Endothelial cell (in vitro differentiated cells): ENCODE results near the gene CCDC116. TPM values are rescaled to one million over a fixed set of nuclear protein-coding genes. Genes with fewer than 3 reads are reported as not detected.

Experiments used
- DNase-seq: peaks from one replicate; pipeline ENCODE4 v3.0.0; 2021; ENCODE audit warnings: low spot score
- H3K27ac Mint-ChIP-seq: one replicate; pipeline ENCODE4 v1.8.0; 2021; ENCODE audit warnings: mixed read lengths, inconsistent platforms; ENCODE audit not compliant: unreplicated experiment
- H3K27me3 Mint-ChIP-seq: one replicate; pipeline ENCODE4 v1.8.0; 2021; ENCODE audit warnings: mild to moderate bottlenecking, moderate library complexity, mixed read lengths, inconsistent platforms; ENCODE audit not compliant: unreplicated experiment
- H3K36me3 Mint-ChIP-seq: one replicate; pipeline ENCODE4 v1.8.0; 2021; ENCODE audit warnings: mild to moderate bottlenecking, low read depth, mixed read lengths, inconsistent platforms; ENCODE audit not compliant: unreplicated experiment
- H3K4me1 Mint-ChIP-seq: one replicate; pipeline ENCODE4 v1.8.0; 2021; ENCODE audit warnings: mild to moderate bottlenecking, mixed read lengths, inconsistent platforms; ENCODE audit not compliant: unreplicated experiment
- H3K4me3 Mint-ChIP-seq: one replicate; pipeline ENCODE4 v1.8.0; 2021; ENCODE audit warnings: mild to moderate bottlenecking, mixed read lengths, inconsistent platforms; ENCODE audit not compliant: unreplicated experiment
- H3K9me3 Mint-ChIP-seq: one replicate; pipeline ENCODE4 v1.8.0; 2021; ENCODE audit warnings: mixed read lengths, inconsistent platforms; ENCODE audit not compliant: unreplicated experiment
- total RNA-seq: library from RNA; stranded (reverse); fragmentation: NEBNext Ultra II Directional; extraction: Animal tissue kit (Norgen Biotek cat#: 25700); gene quantifications from one replicate; pipeline ENCODE4 v1.2.1, GENCODE V29; 2021; ENCODE audit not compliant: unreplicated experiment
- TF ChIP-seq, protein P1 (sequence below): fragments of 200-600 bp; sonication (generic); IDR thresholded peaks from one replicate; pipeline ENCODE4 v1.5.0; 2021; ENCODE audit warnings: antibody characterized with exemption; ENCODE audit not compliant: unreplicated experiment

The CCDC116 gene
- total RNA-seq, 1 donor from 2014 or later: 0.36 TPM

- TF ChIP-seq, protein P1, sequence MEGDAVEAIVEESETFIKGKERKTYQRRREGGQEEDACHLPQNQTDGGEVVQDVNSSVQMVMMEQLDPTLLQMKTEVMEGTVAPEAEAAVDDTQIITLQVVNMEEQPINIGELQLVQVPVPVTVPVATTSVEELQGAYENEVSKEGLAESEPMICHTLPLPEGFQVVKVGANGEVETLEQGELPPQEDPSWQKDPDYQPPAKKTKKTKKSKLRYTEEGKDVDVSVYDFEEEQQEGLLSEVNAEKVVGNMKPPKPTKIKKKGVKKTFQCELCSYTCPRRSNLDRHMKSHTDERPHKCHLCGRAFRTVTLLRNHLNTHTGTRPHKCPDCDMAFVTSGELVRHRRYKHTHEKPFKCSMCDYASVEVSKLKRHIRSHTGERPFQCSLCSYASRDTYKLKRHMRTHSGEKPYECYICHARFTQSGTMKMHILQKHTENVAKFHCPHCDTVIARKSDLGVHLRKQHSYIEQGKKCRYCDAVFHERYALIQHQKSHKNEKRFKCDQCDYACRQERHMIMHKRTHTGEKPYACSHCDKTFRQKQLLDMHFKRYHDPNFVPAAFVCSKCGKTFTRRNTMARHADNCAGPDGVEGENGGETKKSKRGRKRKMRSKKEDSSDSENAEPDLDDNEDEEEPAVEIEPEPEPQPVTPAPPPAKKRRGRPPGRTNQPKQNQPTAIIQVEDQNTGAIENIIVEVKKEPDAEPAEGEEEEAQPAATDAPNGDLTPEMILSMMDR: no peak
- Mint-ChIP-seq H3K36me3 (peaks cover 6% of the 10 kb centered on the region), H3K9me3 (no peaks in the 10 kb centered on the region), H3K4me1 (peaks cover 19% of the 10 kb centered on the region), H3K27me3 (peaks cover 10% of the 10 kb centered on the region), H3K27ac (no peak overlapping the region), H3K4me3 (peak overlapping the region; percentile 89)
- no peak for DNase-seq
These were observed 8.2 kb downstream of the CCDC116 start for GRCh38 chr22:21640810-21641209.

DNA sequence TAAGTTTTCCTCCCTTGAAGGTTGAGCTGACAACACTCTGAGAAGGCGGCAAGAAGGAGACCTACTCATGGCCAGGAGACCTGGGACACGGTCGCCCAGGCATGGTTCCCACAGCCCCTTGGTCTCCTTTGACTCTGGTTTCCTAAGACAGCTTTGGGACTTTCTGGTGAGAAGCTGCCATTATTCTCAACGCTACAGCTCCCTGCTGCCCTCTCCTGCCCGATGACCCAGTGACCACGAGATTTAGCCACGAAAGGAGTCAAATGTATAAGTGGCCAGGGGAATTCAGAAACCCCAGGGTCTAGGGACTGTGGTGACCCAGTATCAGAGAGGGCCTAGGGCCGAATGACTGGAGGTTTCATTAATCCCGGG is 8.8 kb downstream of the CCDC116 start:
- Mint-ChIP-seq H3K36me3 (peaks cover 7% of the 10 kb centered on the region), H3K27ac (peak overlapping the region; percentile 61), H3K27me3 (peaks cover 10% of the 10 kb centered on the region), H3K4me3 (peak overlapping the region; percentile 89), H3K9me3 (no peaks in the 10 kb centered on the region), H3K4me1 (peaks cover 19% of the 10 kb centered on the region)
- TF ChIP-seq, protein P1: no peak
- DNase-seq: peak; percentile 59

GRCh38 chr22:21641789-21642583 is 9.4 kb downstream of the CCDC116 start, which contains the start of gene SDF2L1:
TSS of gene SDF2L1 (plus strand) at chr22:21642302. CDS start at chr22:21642337, 35 bp downstream.
- Mint-ChIP-seq H3K4me1 (peaks cover 22% of the 10 kb centered on the region), H3K4me3 (peak within 1 kb of the TSS; percentile 89), H3K9me3 (no peaks in the 10 kb centered on the region), H3K27ac (peak within 1 kb of the TSS; percentile 61), H3K27me3 (peaks cover 12% of the 10 kb centered on the region), H3K36me3 (peaks cover 10% of the 10 kb centered on the region)
- TF ChIP-seq, protein P1: no peak
- DNase-seq: peak; percentile 98

GRCh38 chr22:21642584-21643448 is 10.3 kb downstream of the CCDC116 start:
- Mint-ChIP-seq H3K36me3 (peaks cover 10% of the 10 kb centered on the region), H3K27ac (no peak overlapping the region), H3K27me3 (peaks cover 12% of the 10 kb centered on the region), H3K4me1 (peaks cover 22% of the 10 kb centered on the region), H3K4me3 (peak overlapping the region; percentile 89), H3K9me3 (no peaks in the 10 kb centered on the region)
- DNase-seq: peak; percentile 75
- TF ChIP-seq, protein P1: peak; percentile 52
